Activated T-helper 17 cell treated with anti-CD3 and anti-CD28 coated beads, Interleukin-2, amount 50 U/mL, for 72 hours (primary cell): ENCODE measurements around the gene NCOA3. TPM values are rescaled to one million over a fixed set of nuclear protein-coding genes. Genes with fewer than 3 reads are reported as not detected.

Experiments used
- ATAC-seq: fragments of 150-1000 bp; cut with Tn5 transposase; replicated peaks from 2 replicates; pipeline ENCODE4 v1.10.0; 2021; ENCODE audit warnings: mild to moderate bottlenecking, moderate library complexity
- H3K27ac Mint-ChIP-seq: one replicate; pipeline ENCODE4 v1.8.0; 2022; ENCODE audit warnings: mixed read lengths
- H3K27me3 Mint-ChIP-seq: one replicate; pipeline ENCODE4 v1.8.0; 2022; ENCODE audit warnings: mixed read lengths
- H3K36me3 Mint-ChIP-seq: one replicate; pipeline ENCODE4 v1.8.0; 2022; ENCODE audit warnings: low read depth, mild to moderate bottlenecking, mixed read lengths
- H3K4me1 Mint-ChIP-seq: one replicate; pipeline ENCODE4 v1.8.0; 2022; ENCODE audit warnings: mixed read lengths
- H3K4me3 Mint-ChIP-seq: one replicate; pipeline ENCODE4 v1.8.0; 2022; ENCODE audit warnings: mild to moderate bottlenecking, mixed read lengths
- H3K9me3 Mint-ChIP-seq: one replicate; pipeline ENCODE4 v1.8.0; 2022; ENCODE audit warnings: mixed read lengths
- total RNA-seq, 2 donors: library from RNA; stranded (reverse); gene quantifications; one replicate each; pipeline ENCODE4 v1.2.3, GENCODE V29; 2022

Gene NCOA3
- total RNA-seq, 2 donors from 2014 or later, result 55.4 to 64.2 TPM

GRCh38 chr20:47684306-47685080 lies 182.8 kb downstream of the NCOA3 start:
- H3K9me3 Mint-ChIP-seq, result no peaks in the 10 kb centered on the region
- no peak for ATAC-seq
- H3K27me3 Mint-ChIP-seq, result peaks cover 7% of the 10 kb centered on the region
- H3K4me1 Mint-ChIP-seq, result peaks cover 4% of the 10 kb centered on the region
- H3K27ac Mint-ChIP-seq, result no peak overlapping the region
- H3K4me3 Mint-ChIP-seq, result no peak overlapping the region
- H3K36me3 Mint-ChIP-seq, result no peaks in the 10 kb centered on the region

DNA sequence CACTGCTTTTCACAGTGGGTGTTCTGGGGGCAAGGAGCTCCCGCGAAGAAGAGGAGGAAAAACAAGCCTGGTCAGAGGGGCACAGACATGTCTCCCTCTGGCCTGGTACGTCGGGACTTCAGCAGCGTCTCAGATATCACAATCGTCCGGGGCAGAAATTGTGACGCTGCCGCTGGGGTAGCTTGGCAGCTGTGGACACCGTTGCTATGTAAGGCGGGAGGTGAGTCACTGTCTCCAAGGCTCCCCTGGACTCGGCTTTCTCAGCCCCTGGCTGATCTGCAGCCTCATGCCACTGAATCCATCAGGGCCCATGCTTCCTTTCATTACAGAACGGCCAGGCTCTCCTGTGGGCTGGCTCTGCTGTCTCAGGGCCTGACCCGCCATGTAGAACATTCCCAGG lies 184.9 kb downstream of the NCOA3 start:
- Mint-ChIP-seq H3K36me3 (no peaks in the 10 kb centered on the region), H3K27me3 (peaks cover 15% of the 10 kb centered on the region), H3K9me3 (no peaks in the 10 kb centered on the region), H3K4me3 (no peak overlapping the region), H3K4me1 (peaks cover 4% of the 10 kb centered on the region), H3K27ac (no peak overlapping the region)
- no peak for ATAC-seq

GRCh38 chr20:47687095-47687987 lies 185.7 kb downstream of the NCOA3 start:
- Mint-ChIP-seq H3K36me3 (no peaks in the 10 kb centered on the region), H3K27ac (no peak overlapping the region), H3K9me3 (no peaks in the 10 kb centered on the region), H3K27me3 (peaks cover 15% of the 10 kb centered on the region), H3K4me1 (peaks cover 4% of the 10 kb centered on the region), H3K4me3 (no peak overlapping the region)
- ATAC-seq, result no peak

- ATAC-seq, result no peak
- no peak overlapping the region for H3K4me3 Mint-ChIP-seq
- no peaks in the 10 kb centered on the region for H3K36me3 Mint-ChIP-seq
- H3K27ac Mint-ChIP-seq, result no peak overlapping the region
- H3K9me3 Mint-ChIP-seq, result no peaks in the 10 kb centered on the region
- peaks cover 4% of the 10 kb centered on the region for H3K4me1 Mint-ChIP-seq
- peaks cover 15% of the 10 kb centered on the region for H3K27me3 Mint-ChIP-seq
Observed at GRCh38 chr20:47688385-47689381, 187.0 kb downstream of the NCOA3 start.

DNA sequence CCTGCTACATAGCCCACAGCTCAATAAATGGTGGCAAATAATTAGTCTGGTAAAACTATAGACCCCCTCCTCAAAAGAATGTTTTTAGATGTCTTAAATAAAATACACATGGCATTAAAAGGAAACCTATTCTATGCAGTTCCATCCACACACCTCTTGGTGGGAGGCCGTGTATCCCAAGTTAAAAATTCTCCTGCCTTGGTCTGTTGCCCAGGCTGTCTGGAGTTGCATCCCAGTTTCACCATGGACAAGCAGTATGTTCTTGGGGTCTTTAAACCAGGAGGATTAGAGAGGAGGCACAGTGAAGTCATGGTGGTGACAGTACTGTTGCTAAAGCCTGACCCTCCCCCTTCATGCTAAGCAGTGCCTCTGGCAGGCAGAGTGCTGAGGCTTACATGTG lies 188.0 kb downstream of the NCOA3 start:
- peaks cover 4% of the 10 kb centered on the region for H3K4me1 Mint-ChIP-seq
- ATAC-seq, result no peak
- no peak overlapping the region for H3K4me3 Mint-ChIP-seq
- no peaks in the 10 kb centered on the region for H3K9me3 Mint-ChIP-seq
- no peak overlapping the region for H3K27ac Mint-ChIP-seq
- peaks cover 15% of the 10 kb centered on the region for H3K27me3 Mint-ChIP-seq
- H3K36me3 Mint-ChIP-seq, result no peaks in the 10 kb centered on the region

GRCh38 chr20:47691625-47692024 lies 189.9 kb downstream of the NCOA3 start:
- H3K4me3 Mint-ChIP-seq, result no peak overlapping the region
- peaks cover 15% of the 10 kb centered on the region for H3K27me3 Mint-ChIP-seq
- H3K27ac Mint-ChIP-seq, result no peak overlapping the region
- H3K9me3 Mint-ChIP-seq, result no peaks in the 10 kb centered on the region
- no peak for ATAC-seq
- no peaks in the 10 kb centered on the region for H3K36me3 Mint-ChIP-seq
- peaks cover 4% of the 10 kb centered on the region for H3K4me1 Mint-ChIP-seq

- H3K9me3 Mint-ChIP-seq, result no peaks in the 10 kb centered on the region
- H3K27ac Mint-ChIP-seq, result no peak overlapping the region
- no peak overlapping the region for H3K4me3 Mint-ChIP-seq
- H3K27me3 Mint-ChIP-seq, result peaks cover 9% of the 10 kb centered on the region
- no peaks in the 10 kb centered on the region for H3K4me1 Mint-ChIP-seq
- no peak for ATAC-seq
- H3K36me3 Mint-ChIP-seq, result no peaks in the 10 kb centered on the region
Observed at GRCh38 chr20:47694021-47694818, 192.5 kb downstream of the NCOA3 start.

- H3K9me3 Mint-ChIP-seq, result no peaks in the 10 kb centered on the region
- H3K27ac Mint-ChIP-seq, result no peak overlapping the region
- no peaks in the 10 kb centered on the region for H3K36me3 Mint-ChIP-seq
- no peaks in the 10 kb centered on the region for H3K27me3 Mint-ChIP-seq
- no peaks in the 10 kb centered on the region for H3K4me1 Mint-ChIP-seq
- ATAC-seq, result no peak
- no peak overlapping the region for H3K4me3 Mint-ChIP-seq
Observed at GRCh38 chr20:47696856-47697255, 195.2 kb downstream of the NCOA3 start.

- ATAC-seq, result no peak
- Mint-ChIP-seq H3K4me3 (no peak overlapping the region), H3K36me3 (no peaks in the 10 kb centered on the region), H3K4me1 (no peaks in the 10 kb centered on the region), H3K27ac (no peak overlapping the region), H3K27me3 (no peaks in the 10 kb centered on the region), H3K9me3 (no peaks in the 10 kb centered on the region)
Observed at GRCh38 chr20:47698142-47698541, 196.5 kb downstream of the NCOA3 start.

- H3K4me1 Mint-ChIP-seq, result no peaks in the 10 kb centered on the region
- no peak overlapping the region for H3K4me3 Mint-ChIP-seq
- no peaks in the 10 kb centered on the region for H3K36me3 Mint-ChIP-seq
- no peak for ATAC-seq
- no peak overlapping the region for H3K27ac Mint-ChIP-seq
- no peaks in the 10 kb centered on the region for H3K9me3 Mint-ChIP-seq
- peaks cover 4% of the 10 kb centered on the region for H3K27me3 Mint-ChIP-seq
Observed at GRCh38 chr20:47699818-47700217, 198.1 kb downstream of the NCOA3 start.

- ATAC-seq, result no peak
- Mint-ChIP-seq H3K4me1 (no peaks in the 10 kb centered on the region), H3K4me3 (no peak overlapping the region), H3K27ac (no peak overlapping the region), H3K27me3 (peaks cover 7% of the 10 kb centered on the region), H3K36me3 (no peaks in the 10 kb centered on the region), H3K9me3 (no peaks in the 10 kb centered on the region)
Observed at GRCh38 chr20:47700327-47700726, 198.6 kb downstream of the NCOA3 start.

GRCh38 chr20:47701612-47702011 lies 199.9 kb downstream of the NCOA3 start:
- no peak overlapping the region for H3K27ac Mint-ChIP-seq
- no peaks in the 10 kb centered on the region for H3K9me3 Mint-ChIP-seq
- no peak overlapping the region for H3K4me3 Mint-ChIP-seq
- H3K36me3 Mint-ChIP-seq, result no peaks in the 10 kb centered on the region
- peaks cover 12% of the 10 kb centered on the region for H3K27me3 Mint-ChIP-seq
- H3K4me1 Mint-ChIP-seq, result no peaks in the 10 kb centered on the region
- no peak for ATAC-seq

DNA sequence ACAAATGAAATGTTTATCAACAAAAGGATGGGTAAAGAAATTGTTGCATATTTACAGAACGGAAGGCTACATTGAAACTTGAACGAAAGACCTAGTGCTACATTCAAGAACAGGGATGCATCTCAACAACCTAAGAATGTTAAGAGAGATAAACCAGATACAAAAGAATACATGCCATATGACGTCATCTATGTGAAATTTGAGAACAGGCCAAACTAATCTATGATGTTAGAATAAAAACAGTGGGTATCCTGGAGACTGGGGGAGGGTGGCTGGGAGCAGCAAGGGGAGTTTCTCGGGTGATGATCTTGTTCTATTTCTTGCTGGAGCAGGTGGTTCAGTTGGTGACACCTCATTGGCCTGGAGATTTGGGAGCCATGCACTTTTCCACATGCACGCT lies 202.1 kb downstream of the NCOA3 start:
- Mint-ChIP-seq H3K4me3 (no peak overlapping the region), H3K27me3 (peaks cover 16% of the 10 kb centered on the region), H3K27ac (no peak overlapping the region), H3K36me3 (no peaks in the 10 kb centered on the region), H3K9me3 (no peaks in the 10 kb centered on the region), H3K4me1 (no peaks in the 10 kb centered on the region)
- no peak for ATAC-seq
